Measurements from ENCODE around the gene NBL1. TPM values are rescaled to one million over a fixed set of nuclear protein-coding genes. Genes with fewer than 3 reads are reported as not detected.

NBL1 gene
- total and polyA plus RNA-seq, 10 of the 15 experiments (the other 5 are each of a cell fraction or from before 2014, with no cell fraction given): 0.13 to 2.4 (median 0.81) TPM; not detected in 1

GRCh38 chr1:19596714-19597495, 47.2 kb upstream of the NBL1 start (continued):
- no peak for TF ChIP-seq SREBF1 (IDR thresholded peaks at IDR 0.05; ENCODE audit: low read length)
- TF ChIP-seq ETV6 (conservative IDR thresholded peaks at IDR 0.05 in 1 of 2, IDR thresholded peaks at IDR 0.05 in 1 of 2; ENCODE audit: borderline replicate concordance in 1 of 2, low read depth in 1 of 2): no peak; a peak in 1 of 4 replicates
- TF ChIP-seq STAT1 (conservative IDR thresholded peaks at IDR 0.05): no peak
- no peak; the same call in 1 of the 2 replicates for TF ChIP-seq FOXM1 (IDR thresholded peaks at IDR 0.05; ENCODE audit: low read depth, low read length)
- peak; percentile 94 for TF ChIP-seq BRCA1 (IDR thresholded peaks at IDR 0.05; ENCODE audit: low read depth, low read length)
- TF ChIP-seq RELB (IDR thresholded peaks at IDR 0.05; ENCODE audit: low read depth): peak; percentile 35
- TF ChIP-seq NR2F1 (conservative IDR thresholded peaks at IDR 0.05): peak; percentile 98
- TF ChIP-seq USF1 (IDR thresholded peaks at IDR 0.05; ENCODE audit: borderline replicate concordance, extremely low read length, insufficient read depth, low read depth, low read length): no peak
- TF ChIP-seq PRDM15 (CRISPR knock-in tag; IDR thresholded peaks at IDR 0.05): no peak
- no peak; a peak in 2 of 4 replicates for TF ChIP-seq IKZF2 (IDR thresholded peaks at IDR 0.05)
- TF ChIP-seq MLLT1 (IDR thresholded peaks at IDR 0.05): 0 out of 2 replicates have a peak, but pooled peaks have one; percentile 40
- no peak for TF ChIP-seq CEBPB (IDR thresholded peaks at IDR 0.05; ENCODE audit: borderline replicate concordance in 1 of 2, low read depth in 2 of 2, low read length in 2 of 2)
- peak; percentile 51 for TF ChIP-seq PBX3 (IDR thresholded peaks at IDR 0.05; ENCODE audit: insufficient replicate concordance, low read depth, low read length)
- TF ChIP-seq HSF1 (IDR thresholded peaks at IDR 0.05; ENCODE audit: low read depth, low read length): no peak
- no peak for TF ChIP-seq ZZZ3 (IDR thresholded peaks at IDR 0.05; ENCODE audit: control insufficient read depth, insufficient read length, low read depth)
- no peak for TF ChIP-seq HCFC1 (IDR thresholded peaks at IDR 0.05; ENCODE audit: low read length)
- TF ChIP-seq SMAD5 (IDR thresholded peaks at IDR 0.05; ENCODE audit: low read depth): peak; percentile 76; the same call in 1 of the 2 replicates
- no peak; the same call in 1 of the 2 replicates for TF ChIP-seq NBN (IDR thresholded peaks at IDR 0.05)

Data from GM12878 (cell line).